ENCODE data around the gene FAM83F. TPM values are rescaled to one million over a fixed set of nuclear protein-coding genes. Genes with fewer than 3 reads are reported as not detected.

The FAM83F gene
- total RNA-seq, 1 experiment from 2014 or later: 43.1 TPM

DNA sequence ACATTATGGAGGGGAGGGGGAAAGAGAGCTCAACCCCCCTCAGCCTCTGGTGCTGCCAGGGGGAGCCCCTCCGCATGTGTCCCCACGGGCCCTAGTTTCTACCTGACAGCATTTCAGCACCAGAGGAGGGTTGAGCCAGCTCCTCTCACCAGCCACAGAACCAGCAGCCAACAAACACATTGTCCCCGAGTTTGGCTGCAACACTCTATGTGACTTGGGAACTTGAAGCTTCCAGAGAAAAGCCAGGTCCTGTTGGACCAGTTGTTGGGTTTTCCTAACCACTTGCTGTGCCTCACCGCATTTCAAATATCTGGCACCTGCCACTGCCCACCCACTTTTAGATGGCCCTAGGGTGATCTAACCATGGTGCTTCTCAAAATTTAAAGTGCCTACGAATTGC lies 21.1 kb upstream of the FAM83F start:
- Mint-ChIP-seq H3K4me3 (no peak overlapping the region), H3K36me3 (no peaks in the 10 kb centered on the region), H3K9me3 (no peaks in the 10 kb centered on the region), H3K27me3 (ENCODE audit: low read depth) (peaks cover 5% of the 10 kb centered on the region), H3K27ac (no peak overlapping the region), H3K4me1 (peaks cover 22% of the 10 kb centered on the region)
- POLR2A ChIA-PET: no interaction called here
- no peak for DNase-seq (ENCODE audit: low spot score)
- TF ChIP-seq, protein P1, sequence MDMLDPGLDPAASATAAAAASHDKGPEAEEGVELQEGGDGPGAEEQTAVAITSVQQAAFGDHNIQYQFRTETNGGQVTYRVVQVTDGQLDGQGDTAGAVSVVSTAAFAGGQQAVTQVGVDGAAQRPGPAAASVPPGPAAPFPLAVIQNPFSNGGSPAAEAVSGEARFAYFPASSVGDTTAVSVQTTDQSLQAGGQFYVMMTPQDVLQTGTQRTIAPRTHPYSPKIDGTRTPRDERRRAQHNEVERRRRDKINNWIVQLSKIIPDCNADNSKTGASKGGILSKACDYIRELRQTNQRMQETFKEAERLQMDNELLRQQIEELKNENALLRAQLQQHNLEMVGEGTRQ (CRISPR knock-in tag; IDR thresholded peaks at IDR 0.05): no peak
- no peak for TF ChIP-seq GTF2I (CRISPR knock-in tag; conservative IDR thresholded peaks at IDR 0.05)
- TF ChIP-seq, protein P2, sequence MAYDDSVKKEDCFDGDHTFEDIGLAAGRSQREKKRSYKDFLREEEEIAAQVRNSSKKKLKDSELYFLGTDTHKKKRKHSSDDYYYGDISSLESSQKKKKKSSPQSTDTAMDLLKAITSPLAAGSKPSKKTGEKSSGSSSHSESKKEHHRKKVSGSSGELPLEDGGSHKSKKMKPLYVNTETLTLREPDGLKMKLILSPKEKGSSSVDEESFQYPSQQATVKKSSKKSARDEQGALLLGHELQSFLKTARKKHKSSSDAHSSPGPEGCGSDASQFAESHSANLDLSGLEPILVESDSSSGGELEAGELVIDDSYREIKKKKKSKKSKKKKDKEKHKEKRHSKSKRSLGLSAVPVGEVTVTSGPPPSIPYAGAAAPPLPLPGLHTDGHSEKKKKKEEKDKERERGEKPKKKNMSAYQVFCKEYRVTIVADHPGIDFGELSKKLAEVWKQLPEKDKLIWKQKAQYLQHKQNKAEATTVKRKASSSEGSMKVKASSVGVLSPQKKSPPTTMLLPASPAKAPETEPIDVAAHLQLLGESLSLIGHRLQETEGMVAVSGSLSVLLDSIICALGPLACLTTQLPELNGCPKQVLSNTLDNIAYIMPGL (CRISPR knock-in tag; IDR thresholded peaks at IDR 0.05): no peak
- no peak for TF ChIP-seq ETV6 (CRISPR knock-in tag; IDR thresholded peaks at IDR 0.05)
- TF ChIP-seq, protein P3, sequence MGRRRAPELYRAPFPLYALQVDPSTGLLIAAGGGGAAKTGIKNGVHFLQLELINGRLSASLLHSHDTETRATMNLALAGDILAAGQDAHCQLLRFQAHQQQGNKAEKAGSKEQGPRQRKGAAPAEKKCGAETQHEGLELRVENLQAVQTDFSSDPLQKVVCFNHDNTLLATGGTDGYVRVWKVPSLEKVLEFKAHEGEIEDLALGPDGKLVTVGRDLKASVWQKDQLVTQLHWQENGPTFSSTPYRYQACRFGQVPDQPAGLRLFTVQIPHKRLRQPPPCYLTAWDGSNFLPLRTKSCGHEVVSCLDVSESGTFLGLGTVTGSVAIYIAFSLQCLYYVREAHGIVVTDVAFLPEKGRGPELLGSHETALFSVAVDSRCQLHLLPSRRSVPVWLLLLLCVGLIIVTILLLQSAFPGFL (CRISPR knock-in tag; IDR thresholded peaks at IDR 0.05; ENCODE audit: borderline replicate concordance): no peak
- TF ChIP-seq, protein P4, sequence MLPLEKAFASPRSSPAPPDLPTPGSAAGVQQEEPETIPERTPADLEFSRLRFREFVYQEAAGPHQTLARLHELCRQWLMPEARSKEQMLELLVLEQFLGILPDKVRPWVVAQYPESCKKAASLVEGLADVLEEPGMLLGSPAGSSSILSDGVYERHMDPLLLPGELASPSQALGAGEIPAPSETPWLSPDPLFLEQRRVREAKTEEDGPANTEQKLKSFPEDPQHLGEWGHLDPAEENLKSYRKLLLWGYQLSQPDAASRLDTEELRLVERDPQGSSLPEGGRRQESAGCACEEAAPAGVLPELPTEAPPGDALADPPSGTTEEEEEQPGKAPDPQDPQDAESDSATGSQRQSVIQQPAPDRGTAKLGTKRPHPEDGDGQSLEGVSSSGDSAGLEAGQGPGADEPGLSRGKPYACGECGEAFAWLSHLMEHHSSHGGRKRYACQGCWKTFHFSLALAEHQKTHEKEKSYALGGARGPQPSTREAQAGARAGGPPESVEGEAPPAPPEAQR (CRISPR knock-in tag; IDR thresholded peaks at IDR 0.05): no peak
- TF ChIP-seq, protein P5, sequence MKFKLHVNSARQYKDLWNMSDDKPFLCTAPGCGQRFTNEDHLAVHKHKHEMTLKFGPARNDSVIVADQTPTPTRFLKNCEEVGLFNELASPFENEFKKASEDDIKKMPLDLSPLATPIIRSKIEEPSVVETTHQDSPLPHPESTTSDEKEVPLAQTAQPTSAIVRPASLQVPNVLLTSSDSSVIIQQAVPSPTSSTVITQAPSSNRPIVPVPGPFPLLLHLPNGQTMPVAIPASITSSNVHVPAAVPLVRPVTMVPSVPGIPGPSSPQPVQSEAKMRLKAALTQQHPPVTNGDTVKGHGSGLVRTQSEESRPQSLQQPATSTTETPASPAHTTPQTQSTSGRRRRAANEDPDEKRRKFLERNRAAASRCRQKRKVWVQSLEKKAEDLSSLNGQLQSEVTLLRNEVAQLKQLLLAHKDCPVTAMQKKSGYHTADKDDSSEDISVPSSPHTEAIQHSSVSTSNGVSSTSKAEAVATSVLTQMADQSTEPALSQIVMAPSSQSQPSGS (CRISPR knock-in tag; IDR thresholded peaks at IDR 0.05; ENCODE audit: borderline replicate concordance, low read depth): no peak
- TF ChIP-seq, protein P6, sequence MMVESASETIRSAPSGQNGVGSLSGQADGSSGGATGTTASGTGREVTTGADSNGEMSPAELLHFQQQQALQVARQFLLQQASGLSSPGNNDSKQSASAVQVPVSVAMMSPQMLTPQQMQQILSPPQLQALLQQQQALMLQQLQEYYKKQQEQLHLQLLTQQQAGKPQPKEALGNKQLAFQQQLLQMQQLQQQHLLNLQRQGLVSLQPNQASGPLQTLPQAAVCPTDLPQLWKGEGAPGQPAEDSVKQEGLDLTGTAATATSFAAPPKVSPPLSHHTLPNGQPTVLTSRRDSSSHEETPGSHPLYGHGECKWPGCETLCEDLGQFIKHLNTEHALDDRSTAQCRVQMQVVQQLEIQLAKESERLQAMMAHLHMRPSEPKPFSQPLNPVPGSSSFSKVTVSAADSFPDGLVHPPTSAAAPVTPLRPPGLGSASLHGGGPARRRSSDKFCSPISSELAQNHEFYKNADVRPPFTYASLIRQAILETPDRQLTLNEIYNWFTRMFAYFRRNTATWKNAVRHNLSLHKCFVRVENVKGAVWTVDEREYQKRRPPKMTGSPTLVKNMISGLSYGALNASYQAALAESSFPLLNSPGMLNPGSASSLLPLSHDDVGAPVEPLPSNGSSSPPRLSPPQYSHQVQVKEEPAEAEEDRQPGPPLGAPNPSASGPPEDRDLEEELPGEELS (CRISPR knock-in tag; IDR thresholded peaks at IDR 0.05): no peak
- CTCF ChIA-PET: interaction anchor here (0.6 to 3.3 kb wide), 4 partner anchors 20 to 1501 kb away, joined by 4 to 17 read pairs (median 6); no protein-coding TSS in a partner anchor
- ATAC-seq: no peak

DNA sequence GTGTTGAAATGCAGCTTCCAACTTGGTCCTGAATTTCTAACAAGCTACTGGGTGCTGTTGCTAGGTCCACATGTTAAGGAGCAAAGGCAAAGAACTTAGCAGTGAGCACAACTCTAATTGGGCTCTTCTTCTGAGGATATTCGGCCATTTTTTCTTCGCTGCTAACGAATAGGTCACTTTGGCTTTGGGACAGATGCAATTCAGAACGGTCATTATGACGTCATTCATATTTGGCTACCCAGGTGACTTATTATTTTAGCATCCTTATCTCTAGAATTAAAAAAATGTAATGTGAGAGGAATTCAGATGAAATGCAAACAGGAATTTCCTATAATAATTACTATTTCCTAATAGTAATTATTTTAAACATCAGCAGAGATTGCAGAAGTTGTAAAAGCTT lies 20.7 kb upstream of the FAM83F start:
- no peaks in the 10 kb centered on the region for H3K36me3 Mint-ChIP-seq
- H3K27ac Mint-ChIP-seq: no peak overlapping the region
- ATAC-seq (no peak), DNase-seq (ENCODE audit: low spot score) (no peak)
- no peak overlapping the region for H3K4me3 Mint-ChIP-seq
- TF ChIP-seq, protein P7, sequence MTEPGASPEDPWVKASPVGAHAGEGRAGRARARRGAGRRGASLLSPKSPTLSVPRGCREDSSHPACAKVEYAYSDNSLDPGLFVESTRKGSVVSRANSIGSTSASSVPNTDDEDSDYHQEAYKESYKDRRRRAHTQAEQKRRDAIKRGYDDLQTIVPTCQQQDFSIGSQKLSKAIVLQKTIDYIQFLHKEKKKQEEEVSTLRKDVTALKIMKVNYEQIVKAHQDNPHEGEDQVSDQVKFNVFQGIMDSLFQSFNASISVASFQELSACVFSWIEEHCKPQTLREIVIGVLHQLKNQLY (CRISPR knock-in tag; IDR thresholded peaks at IDR 0.05): no peak
- no peak for TF ChIP-seq IRF2 (CRISPR knock-in tag; IDR thresholded peaks at IDR 0.05; ENCODE audit: borderline replicate concordance, low read depth)
- TF ChIP-seq, protein P8, sequence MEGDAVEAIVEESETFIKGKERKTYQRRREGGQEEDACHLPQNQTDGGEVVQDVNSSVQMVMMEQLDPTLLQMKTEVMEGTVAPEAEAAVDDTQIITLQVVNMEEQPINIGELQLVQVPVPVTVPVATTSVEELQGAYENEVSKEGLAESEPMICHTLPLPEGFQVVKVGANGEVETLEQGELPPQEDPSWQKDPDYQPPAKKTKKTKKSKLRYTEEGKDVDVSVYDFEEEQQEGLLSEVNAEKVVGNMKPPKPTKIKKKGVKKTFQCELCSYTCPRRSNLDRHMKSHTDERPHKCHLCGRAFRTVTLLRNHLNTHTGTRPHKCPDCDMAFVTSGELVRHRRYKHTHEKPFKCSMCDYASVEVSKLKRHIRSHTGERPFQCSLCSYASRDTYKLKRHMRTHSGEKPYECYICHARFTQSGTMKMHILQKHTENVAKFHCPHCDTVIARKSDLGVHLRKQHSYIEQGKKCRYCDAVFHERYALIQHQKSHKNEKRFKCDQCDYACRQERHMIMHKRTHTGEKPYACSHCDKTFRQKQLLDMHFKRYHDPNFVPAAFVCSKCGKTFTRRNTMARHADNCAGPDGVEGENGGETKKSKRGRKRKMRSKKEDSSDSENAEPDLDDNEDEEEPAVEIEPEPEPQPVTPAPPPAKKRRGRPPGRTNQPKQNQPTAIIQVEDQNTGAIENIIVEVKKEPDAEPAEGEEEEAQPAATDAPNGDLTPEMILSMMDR (IDR thresholded peaks at IDR 0.05): no peak
- ChIA-PET POLR2A (no interaction called here), CTCF (interaction anchor here (0.6 to 3.3 kb wide), 4 partner anchors 20 to 1501 kb away, joined by 4 to 17 read pairs (median 6); no protein-coding TSS in a partner anchor)
- peaks cover 18% of the 10 kb centered on the region for H3K4me1 Mint-ChIP-seq
- no peaks in the 10 kb centered on the region for H3K9me3 Mint-ChIP-seq
- peaks cover 5% of the 10 kb centered on the region for H3K27me3 Mint-ChIP-seq (ENCODE audit: low read depth)

All from WTC11 (cell line).